NCI-H2227 (cell line): Measurements from ENCODE around the gene MUC5AC.

Source experiments
- DNase-seq: peaks from one replicate; lab custom pipeline; 2025; ENCODE audit not compliant: unreplicated experiment; lab: John Stamatoyannopoulos, UW

Gene MUC5AC

DNA sequence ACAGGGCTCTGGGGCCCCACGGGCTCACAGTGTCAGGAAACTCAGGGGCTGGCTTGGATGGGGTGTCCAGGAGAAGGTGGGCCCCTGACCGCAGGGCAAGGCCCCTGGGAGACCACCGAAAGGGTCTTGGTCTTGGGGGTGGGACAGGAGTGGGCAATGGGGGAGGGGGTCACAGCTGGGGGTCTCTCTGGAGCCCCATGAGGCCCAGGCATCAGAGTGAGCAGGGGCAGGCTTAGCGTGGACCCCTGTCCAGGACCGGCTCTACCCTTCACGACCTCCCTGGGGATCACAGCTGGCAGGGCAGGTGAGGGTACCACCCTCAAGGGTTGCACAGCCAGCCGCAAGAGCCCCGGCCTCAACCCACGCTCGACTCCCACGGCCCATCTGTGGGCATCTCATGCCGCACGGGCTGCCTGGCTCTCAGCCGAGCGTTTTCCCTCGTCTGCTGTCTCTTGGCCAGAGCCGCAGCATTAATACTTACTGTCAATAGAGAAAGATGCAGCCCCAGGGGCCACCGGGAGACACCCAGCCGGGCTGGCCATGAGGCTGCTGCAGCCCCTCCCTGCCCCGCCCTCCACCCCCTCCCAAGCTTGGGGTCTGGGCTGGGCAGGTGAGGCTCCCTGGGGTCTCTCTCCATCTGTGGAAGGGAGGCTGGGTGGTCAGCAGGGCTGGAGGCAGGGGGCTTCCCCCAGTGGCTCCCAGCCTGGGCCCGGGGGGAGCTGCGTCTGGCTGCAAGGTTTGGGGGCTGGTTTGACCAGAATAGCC, 65.8 kb downstream of the MUC5AC start:
- DNase-seq, result no peak

DNA sequence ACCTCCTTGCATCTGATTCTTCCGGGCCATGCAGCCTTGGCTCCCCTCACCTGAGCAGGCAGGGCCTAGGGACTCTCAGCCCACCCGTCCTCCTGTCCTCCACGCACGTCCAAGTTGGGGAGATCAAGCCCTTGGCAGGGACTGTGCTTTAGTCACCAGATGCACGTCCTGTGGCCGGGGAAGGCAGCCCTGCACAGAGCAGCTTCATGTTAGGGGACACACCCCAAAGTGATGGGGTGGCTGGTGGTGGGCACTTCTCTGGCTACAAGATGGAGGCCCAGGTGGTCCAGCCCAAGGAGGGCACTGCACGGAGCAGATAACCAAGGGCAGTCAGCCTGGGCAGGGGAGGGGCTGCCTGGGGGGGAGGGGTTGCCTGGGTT, 66.3 kb downstream of the MUC5AC start:
- no peak for DNase-seq

DNA sequence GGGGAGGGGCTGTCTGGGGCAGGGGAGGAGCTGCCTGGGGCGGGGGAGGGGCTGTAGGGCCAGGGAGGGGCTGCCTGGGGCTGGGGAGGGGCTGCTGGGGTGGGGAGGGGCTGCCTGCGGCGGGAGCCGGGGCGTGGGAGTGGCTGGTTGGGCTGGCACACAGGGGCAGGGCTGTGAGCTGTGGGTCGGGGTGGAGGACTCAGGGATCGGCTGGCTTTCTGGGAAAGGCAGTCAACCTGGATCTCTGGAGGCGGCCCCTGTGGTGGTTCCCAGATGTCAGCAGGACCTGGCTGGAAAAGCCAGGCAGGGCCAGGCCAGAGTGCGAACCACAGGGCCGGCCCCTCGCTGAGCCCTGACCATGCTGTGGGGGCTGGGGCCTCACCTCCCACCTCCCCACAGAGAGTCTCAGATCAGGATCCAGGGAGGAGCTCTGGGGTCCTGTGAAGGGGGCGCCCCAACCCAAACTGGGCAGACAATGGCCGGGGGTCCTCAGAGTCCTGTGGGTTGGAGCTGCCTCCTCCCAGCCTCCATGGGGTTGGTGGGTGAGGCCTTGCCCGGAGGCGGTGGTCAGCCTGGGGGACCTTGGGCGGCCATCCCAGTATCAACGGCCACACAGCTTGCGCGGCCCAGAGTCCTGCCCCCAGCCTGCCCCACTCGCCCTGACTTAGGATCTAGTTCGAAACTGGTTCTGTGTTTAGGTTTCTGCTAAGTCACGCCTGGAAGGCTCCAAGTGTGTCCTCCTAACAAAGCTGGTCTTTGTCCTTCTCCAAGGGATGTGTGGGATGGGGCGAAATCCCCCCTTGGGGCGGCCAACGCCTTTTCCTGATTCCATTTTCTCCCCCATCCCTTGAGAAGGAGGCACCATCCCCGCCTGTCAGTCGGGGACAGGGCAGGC, 67.0 kb downstream of the MUC5AC start:
- DNase-seq, result no peak

DNA sequence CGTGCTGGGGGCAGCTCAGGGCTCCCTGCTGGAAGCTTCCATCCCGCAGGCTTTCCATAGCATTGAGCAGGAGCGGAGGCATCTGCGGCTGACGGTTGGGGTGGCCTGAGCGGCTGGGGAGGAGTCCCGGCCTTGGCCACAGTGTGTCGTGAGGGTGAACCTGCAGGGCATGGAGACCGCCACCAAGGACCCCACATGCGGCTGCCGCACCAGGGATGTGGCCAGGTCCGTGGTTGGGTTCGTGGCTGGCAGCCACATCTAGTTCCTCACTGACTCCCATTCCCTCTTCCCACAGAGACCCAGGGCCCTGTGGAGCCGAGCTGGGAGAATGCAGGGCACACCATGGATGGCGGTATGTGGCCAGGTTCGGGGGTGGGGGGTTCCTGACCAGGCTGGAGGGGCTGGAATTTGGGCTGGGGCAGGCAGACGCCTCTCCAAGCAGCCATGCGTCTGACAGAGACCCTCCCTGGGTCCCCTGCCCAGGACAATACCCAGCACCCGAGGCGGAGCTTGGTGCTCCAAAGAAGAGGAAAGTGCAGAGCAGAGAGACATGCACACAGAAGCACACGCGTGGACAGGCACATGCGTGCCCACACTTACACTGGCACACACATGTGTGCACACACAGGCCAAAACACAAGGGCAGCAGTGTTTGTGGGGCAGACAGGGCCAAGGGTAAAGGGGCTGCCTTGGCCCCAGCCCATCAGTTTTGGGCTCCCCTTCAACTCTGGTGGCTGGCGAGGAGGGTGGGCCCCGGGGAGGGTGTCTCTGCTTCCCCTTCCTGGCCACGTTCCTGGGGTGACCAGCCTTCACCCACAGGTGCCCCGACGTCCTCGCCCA, 67.9 kb downstream of the MUC5AC start:
- no peak for DNase-seq

DNA sequence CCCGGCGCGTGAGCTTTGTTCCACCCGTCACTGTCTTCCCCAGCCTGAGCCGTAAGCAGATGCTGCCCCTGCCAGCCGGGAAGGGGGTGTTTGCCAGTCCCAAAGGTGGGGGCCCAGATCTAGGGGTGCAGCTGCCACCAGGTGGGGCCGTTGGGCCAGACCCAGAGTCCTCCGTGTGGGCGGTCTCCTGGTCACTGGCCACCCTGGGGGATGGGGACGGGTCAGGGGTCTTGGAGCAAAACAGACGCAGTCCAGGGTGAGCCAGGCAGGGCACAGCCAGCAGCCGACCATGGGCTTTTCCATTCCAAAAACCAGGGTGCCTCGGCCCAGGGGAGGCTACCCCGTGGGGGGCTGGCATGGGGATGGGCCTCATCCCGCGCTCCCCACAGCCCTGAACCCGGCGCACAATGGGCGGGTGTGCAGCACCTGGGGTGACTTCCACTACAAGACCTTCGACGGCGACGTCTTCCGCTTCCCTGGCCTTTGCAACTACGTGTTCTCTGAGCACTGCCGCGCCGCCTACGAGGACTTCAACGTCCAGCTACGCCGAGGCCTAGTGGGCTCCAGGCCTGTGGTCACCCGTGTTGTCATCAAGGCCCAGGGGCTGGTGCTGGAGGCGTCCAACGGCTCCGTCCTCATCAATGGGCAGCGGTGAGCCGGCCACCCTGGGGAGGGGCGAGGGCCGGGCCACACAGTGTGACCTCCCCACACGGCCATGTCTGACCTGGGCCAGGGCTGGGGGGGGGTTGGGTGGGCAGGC, 68.7 kb downstream of the MUC5AC start:
- DNase-seq, result no peak

DNA sequence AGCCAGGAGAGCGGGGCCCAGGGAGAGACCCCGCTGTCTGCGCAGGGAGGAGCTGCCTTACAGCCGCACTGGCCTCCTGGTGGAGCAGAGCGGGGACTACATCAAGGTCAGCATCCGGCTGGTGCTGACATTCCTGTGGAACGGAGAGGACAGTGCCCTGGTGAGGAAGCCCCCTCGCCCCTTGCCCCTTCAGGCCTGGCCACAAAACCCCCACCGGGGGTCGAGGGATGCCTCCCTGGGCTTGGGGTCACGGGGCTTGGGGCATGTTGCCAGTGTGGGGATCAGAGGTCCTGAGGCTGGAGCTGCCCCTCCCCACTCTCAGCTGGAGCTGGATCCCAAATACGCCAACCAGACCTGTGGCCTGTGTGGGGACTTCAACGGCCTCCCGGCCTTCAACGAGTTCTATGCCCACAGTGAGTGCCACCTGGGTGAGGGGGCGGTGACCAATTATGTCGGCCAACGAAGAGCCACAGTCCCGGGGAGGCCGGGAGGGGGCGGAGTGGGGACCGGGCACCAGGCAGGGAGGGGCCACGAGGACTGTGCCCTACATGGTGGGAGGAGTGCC, 69.3 kb downstream of the MUC5AC start:
- DNase-seq, result no peak

DNA sequence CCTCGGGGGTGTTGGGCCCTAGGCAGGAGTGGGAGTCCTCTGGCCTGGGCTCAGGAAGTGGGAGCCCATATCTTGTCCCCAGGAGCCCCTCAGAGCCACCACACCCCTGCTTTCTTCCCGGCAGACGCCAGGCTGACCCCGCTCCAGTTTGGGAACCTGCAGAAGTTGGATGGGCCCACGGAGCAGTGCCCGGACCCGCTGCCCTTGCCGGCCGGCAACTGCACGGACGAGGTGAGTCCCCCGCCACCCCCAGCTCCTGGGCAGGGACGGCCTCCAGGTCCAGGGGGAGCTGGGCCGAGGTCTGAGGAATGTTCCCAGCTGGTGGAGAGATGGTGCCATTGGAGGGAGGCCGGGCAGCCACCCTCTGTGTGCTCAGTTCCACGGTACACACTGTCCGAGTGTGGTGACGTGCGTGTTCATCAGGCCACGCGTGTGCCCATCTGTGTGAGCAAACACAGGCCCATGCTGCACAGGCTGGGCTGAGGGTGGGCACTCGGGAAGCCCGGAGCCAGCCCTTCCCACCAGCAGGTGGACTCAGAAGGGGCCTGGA, 69.9 kb downstream of the MUC5AC start:
- no peak for DNase-seq

DNA sequence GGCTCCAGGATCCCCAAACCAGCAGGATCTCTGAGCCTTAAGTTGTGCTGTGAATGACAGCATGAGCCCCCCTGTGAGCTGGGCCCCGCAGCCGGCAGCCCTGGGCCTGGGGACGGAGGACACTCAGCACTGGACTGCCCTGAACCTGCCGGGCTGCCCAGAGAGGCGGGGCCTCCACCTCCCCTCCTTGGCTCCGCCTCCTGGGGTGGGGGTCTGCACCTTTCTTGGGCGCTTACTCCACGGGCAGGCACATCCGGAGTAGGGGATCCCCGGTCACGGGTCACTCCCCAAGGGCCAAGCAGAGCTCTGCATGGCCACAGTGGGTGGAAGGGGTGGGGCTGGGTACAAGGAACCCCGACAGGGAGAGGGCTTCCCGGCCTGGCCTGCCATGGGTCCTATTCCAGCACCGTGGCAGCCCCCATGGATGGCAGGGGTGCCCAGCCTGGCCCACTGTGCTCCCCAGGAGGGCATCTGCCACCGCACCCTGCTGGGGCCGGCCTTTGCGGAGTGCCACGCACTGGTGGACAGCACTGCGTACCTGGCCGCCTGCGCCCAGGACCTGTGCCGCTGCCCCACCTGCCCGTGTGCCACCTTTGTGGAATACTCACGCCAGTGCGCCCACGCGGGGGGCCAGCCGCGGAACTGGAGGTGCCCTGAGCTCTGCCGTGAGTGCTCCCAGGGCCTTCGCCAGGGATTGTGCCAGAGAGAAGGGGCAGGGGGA, 70.5 kb downstream of the MUC5AC start:
- DNase-seq, result no peak

DNA sequence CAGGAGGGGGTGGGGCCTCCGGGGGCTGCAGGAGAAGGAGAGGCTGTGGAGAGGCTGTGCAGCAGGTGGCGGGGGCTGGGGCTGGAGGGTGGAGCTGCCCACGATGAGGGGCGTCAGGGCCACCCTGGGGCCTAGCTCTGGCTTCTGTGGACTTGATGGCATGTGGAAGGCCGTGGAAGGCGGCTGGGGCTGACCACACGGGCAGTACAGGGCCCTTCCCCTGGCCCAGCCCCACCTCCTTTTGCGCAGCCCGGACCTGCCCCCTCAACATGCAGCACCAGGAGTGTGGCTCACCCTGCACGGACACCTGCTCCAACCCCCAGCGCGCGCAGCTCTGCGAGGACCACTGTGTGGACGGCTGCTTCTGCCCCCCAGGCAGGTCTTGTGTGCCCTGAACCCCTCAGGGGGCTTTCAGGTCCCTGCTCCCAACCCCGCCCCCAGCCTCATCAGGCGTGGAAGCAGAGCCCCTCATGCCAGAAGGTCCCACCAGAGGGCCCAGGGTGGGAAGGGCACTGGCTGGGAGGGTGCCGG, 71.2 kb downstream of the MUC5AC start:
- no peak for DNase-seq

DNA sequence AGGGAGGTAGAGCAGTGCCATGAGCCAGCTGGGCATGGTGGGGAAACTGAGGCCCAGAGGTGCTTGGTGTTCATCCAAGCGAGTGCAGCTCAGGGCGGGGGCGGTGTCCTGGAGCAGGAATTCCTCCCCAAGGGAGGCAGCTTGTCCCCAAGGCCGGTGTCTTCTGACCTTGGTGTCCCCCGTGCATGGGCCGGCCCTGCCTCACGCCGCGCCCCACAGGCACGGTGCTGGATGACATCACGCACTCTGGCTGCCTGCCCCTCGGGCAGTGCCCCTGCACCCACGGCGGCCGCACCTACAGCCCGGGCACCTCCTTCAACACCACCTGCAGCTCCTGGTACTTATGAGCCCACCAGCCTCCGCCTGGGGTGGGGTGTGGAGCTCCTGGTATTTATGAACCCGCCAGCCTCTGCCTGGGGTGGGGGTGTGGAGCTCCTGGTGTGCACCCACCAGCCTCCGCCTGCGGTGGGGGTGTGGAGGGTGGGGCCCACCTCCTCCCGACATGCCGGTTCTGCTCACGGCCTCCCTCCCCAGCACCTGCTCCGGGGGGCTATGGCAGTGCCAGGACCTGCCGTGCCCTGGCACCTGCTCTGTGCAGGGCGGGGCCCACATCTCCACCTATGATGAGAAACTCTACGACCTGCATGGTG, 71.8 kb downstream of the MUC5AC start:
- DNase-seq, result no peak

DNA sequence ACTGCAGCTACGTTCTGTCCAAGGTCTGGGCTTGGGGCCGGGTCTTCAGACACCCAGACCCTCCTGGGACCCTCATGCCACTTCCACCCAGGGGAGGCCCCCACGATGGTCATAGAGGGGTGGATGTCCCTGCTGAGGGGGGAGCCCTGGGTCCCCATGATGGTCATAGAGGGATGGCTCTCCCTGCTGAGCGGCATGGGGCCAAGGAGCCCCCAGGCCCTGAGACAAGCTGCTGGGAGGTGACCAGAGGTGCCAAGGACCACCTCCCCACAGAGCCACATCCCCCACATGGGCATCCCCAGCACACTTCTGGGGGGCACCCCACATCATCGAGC, 72.3 kb downstream of the MUC5AC start:
- DNase-seq, result no peak

DNA sequence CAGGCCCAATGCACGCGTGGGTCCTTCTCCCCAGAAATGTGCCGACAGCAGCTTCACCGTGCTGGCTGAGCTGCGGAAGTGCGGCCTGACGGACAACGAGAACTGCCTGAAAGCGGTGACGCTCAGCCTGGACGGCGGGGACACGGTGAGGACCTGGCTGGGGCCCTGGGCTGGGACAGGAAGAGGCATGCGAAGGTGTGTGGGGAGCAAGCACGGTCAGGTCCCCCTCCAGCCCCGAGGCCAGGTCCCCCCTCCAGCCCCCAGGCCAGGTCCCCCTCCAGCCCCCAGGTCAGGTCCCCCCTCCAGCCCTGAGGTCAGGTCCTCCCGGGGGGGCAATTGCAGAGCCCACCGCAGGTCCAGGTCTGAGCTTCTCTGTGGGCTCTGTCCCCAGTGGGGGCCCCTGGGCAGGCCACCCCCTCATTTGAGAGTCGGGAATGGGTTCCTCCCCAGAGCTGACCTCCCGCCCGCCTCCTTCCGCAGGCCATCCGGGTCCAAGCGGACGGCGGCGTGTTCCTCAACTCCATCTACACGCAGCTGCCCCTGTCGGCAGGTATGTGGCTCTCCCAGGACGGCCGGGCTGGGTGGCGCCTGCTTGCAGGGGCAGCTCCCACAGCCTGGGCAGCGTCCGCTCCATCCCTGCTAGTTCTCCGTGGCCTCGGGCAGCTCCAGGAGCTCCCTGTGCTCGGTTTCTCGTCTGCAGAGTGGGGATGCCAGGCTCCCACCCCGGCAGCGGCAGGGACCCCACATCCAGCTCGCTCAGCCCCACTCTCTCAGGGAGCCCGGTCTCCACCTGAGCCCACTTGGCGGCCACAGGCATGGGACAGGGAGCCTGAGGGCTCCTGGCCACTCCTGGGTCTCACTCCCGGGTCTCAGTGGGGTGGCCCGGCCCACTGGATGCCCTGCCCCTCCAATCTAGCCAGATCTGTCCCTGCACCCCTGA, 73.0 kb downstream of the MUC5AC start:
- no peak for DNase-seq

DNA sequence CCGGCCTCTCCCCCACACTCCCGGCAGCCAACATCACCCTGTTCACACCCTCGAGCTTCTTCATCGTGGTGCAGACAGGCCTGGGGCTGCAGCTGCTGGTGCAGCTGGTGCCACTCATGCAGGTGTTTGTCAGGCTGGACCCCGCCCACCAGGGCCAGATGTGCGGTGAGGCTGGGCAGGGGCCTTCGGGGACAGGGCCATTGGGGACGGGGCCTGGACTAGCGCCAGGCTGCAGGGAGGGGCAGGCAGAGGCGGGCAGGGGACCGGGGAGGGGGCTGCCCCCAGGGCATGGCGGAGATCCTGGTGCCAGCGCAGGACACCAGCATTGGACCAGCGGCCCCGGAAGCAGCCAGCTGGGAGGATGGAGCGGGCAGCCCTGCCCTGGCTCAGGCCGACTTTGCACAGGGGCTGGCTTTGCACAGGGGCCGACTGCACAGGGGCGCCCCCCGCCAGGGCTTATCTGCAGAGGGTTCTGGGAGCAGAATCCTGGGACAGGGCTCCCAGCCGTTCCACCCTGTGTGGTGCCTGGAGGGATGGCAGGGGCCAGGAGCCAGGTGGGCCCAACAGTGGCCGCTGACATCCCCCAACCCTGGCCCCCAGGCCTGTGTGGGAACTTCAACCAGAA, 73.8 kb downstream of the MUC5AC start:
- DNase-seq, result no peak

DNA sequence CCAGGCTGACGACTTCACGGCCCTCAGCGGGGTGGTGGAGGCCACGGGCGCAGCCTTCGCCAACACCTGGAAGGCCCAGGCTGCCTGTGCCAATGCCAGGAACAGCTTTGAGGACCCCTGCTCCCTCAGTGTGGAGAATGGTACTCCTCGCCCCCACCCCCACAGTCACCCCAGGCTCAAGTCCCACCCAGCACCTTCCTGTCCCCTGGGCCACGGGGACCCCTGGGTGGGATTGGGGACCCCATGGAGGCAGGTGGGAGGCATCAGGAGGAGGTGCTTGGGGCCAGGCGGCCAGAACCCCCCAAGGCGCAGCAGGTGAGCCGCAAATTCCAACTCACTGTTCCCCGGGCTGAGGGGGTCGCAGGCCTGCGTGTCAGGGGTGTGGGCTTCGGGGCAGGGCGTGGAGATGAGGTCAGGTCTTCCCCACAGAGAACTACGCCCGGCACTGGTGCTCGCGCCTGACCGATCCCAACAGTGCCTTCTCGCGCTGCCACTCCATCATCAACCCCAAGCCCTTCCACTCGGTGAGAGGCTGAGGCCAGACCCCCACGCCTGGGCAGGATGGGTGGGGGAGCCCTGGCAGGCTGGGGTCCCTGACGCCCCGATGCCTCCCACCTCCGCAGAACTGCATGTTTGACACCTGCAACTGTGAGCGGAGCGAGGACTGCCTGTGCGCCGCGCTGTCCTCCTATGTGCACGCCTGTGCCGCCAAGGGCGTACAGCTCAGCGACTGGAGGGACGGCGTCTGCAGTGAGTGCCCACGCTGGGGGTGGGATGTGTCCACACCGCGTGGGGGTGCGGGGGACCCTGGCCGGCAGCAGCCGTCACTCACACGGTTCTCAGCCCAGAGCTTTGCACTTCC, 74.5 kb downstream of the MUC5AC start:
- DNase-seq, result no peak

DNA sequence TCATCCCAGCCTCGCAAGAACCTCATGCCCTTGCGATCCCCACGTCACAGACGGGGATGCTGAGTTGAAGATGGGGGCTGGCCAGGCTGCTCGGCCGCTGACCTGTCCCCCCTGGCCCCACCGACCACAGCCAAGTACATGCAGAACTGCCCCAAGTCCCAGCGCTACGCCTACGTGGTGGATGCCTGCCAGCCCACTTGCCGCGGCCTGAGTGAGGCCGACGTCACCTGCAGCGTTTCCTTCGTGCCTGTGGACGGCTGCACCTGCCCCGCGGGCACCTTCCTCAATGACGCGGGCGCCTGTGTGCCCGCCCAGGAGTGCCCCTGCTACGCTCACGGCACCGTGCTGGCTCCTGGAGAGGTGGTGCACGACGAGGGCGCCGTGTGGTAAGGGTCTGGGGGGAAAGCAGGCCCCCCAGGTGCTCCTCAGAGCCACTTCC, 75.1 kb downstream of the MUC5AC start:
- no peak for DNase-seq

DNA sequence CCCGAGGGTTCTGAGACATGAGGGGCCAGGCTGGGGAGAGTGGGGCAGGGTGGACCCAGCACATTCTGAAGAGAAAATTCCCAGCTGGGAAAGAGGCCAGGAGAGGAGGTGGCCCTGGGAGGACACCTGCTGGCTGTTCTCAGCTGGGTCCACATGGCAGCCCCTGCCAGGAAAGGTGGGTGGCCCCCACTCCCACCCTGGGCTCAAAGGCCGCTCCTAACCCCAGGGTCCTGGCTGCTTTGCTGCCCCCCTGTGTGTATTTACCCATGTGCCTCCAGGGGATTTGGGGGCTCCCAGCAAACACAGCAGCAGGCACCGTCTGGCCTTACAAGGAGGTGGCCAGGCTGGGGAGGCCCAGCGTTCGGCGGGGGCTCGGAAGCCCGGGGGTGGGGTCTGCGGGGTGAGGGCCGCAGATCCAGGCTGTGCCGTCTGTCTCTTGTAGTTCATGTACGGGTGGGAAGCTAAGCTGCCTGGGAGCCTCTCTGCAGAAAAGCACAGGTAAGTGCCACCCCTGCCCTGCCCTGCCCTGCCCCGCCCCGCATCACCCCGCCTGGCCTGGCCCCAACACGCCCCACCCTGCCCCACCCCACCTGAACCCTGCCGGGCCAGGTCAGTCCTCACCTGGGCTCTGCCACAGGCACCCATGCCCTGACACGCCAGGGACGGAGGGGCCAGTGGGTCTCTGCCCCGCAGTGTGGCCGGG, 75.7 kb downstream of the MUC5AC start:
- DNase-seq, result no peak
